Activated CD8-positive, alpha-beta T cell treated with anti-CD3 and anti-CD28 coated beads for 36 hours (primary cell): ENCODE data around the gene PCNX4. TPM values are rescaled to one million over a fixed set of nuclear protein-coding genes. Genes with fewer than 3 reads are reported as not detected.

Experiments used
- ATAC-seq: fragments of 200-7000 bp; cut with Tn5 transposase; one replicate; pipeline ENCODE4 v1.10.0; 2021; ENCODE audit warnings: mild to moderate bottlenecking, moderate library complexity
- CTCF ChIA-PET: fragments of 350-600 bp; sonication (Branson Sonifier 250); formaldehyde crosslinking; loops from one replicate; lab custom pipeline; 2021; ENCODE audit warnings: antibody characterized with exemption; lab: Charles Lee
- POLR2A ChIA-PET: fragments of 350-600 bp; sonication (Branson Sonifier 250); formaldehyde crosslinking; loops from one replicate; lab custom pipeline; 2021; ENCODE audit warnings: antibody characterized with exemption; lab: Charles Lee
- DNase-seq: peaks from one replicate; pipeline ENCODE4 v3.0.0-alpha.2; 2020
- H3K27ac Mint-ChIP-seq: one replicate; pipeline ENCODE4 v1.8.0; 2021; ENCODE audit warnings: mild to moderate bottlenecking, mixed read lengths
- H3K27me3 Mint-ChIP-seq: one replicate; pipeline ENCODE4 v1.8.0; 2021; ENCODE audit warnings: mixed read lengths
- H3K36me3 Mint-ChIP-seq: one replicate; pipeline ENCODE4 v1.8.0; 2021; ENCODE audit warnings: low read depth, mixed read lengths
- H3K4me1 Mint-ChIP-seq: one replicate; pipeline ENCODE4 v1.8.0; 2021; ENCODE audit warnings: low read depth, mixed read lengths
- H3K4me3 Mint-ChIP-seq: one replicate; pipeline ENCODE4 v1.8.0; 2021; ENCODE audit warnings: mild to moderate bottlenecking, moderate library complexity, mixed read lengths
- H3K9me3 Mint-ChIP-seq: one replicate; pipeline ENCODE4 v1.8.0; 2021; ENCODE audit warnings: mixed read lengths
- CTCF ChIP-seq: fragments of 200-600 bp; IDR thresholded peaks from one replicate; pipeline ENCODE4 v1.8.0; 2022; ENCODE audit warnings: antibody characterized with exemption, mild to moderate bottlenecking
- intact Hi-C: fragments of 100-400 bp; cut with micrococcal nuclease; formaldehyde crosslinking; loops from one replicate; pipeline ENCODE4 v1.10.0; 2022
- total RNA-seq, 2 experiments: library from RNA; stranded (reverse); gene quantifications; one replicate each; pipeline ENCODE4 v1.2.3, GENCODE V29; 2021

The PCNX4 gene
- total RNA-seq, 2 experiments from 2014 or later, result 28.2 to 30.0 TPM

DNA sequence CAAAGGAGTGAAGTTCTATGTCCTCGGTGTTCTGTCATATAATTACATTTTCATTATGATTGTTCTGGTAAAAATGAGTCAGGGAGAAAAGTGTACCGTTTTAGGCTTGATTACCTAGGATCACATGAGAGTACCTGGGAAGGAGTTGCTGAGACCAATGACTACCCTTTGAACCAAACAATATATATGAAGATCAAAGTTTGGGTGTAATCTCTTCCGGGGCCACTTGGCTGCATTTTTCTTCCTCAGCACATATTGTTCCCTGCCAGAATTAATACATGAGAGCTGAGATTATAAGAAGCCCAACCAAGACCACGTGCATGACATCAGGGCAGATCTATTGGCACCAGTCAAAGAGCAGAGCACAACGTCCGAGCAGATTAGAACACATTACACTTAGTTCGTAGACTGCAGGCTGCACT, 114.5 kb downstream of the PCNX4 start:
- H3K27ac Mint-ChIP-seq, result no peak overlapping the region
- no peaks in the 10 kb centered on the region for H3K36me3 Mint-ChIP-seq
- intact Hi-C loops, result no loop called here
- H3K4me3 Mint-ChIP-seq, result no peak overlapping the region
- POLR2A ChIA-PET, result interaction anchor here (0.8 to 1.7 kb wide), 2 partner anchors 13 to 41 kb away, joined by 4 to 5 read pairs; partner anchors contain the start of gene DHRS7
- CTCF ChIA-PET, result interaction anchor here (0.8 to 1.3 kb wide), 5 partner anchors 10 to 143 kb away, joined by 3 to 8 read pairs (median 3); no protein-coding TSS in a partner anchor
- DNase-seq (no peak), ATAC-seq (peak; percentile 45)
- peaks cover 17% of the 10 kb centered on the region for H3K4me1 Mint-ChIP-seq
- H3K27me3 Mint-ChIP-seq, result peaks cover 9% of the 10 kb centered on the region
- TF ChIP-seq CTCF, result no peak
- H3K9me3 Mint-ChIP-seq, result peaks cover 3% of the 10 kb centered on the region

DNA sequence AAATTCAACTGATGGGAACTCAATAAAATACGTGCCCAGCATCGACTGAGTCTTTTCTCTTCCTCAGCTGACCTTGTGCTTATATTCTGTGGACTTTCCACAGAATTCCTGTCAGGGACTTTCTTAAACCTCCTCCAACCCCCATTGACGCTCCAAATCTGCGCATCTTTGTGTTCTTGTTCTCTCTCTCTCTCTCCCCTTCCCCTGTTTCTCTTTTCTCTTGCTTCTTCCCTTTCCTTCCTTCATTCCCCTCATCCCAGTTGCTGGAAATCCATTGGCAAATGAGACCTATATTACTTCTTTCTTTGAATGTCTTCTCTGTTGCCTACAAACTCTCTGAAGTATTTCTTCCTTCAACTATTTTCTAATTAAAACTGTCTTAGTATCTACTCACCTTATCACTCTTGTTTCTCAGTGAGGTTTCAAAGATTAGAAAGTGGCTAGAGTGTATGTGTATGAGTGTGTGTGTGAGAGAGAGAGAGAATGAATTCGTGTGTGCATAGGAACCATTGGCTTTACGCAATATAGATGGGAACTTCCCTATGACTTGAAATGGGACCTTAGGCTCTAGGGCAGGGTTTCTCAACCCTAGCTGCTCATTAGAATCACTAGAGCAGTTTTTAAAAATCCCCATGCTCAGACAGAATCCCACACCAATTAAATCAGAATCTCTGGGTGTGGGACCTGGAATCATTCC, 115.3 kb downstream of the PCNX4 start:
- CTCF ChIA-PET, result interaction anchor here (1.2 to 1.3 kb wide), 2 partner anchors 9 to 23 kb away, joined by 3 to 8 read pairs; no protein-coding TSS in a partner anchor
- ATAC-seq, result no peak
- Mint-ChIP-seq H3K4me1 (peaks cover 17% of the 10 kb centered on the region), H3K36me3 (no peaks in the 10 kb centered on the region), H3K9me3 (no peaks in the 10 kb centered on the region), H3K27ac (no peak overlapping the region), H3K4me3 (no peak overlapping the region), H3K27me3 (peaks cover 9% of the 10 kb centered on the region)
- DNase-seq, result no peak
- intact Hi-C loops, result no loop called here
- POLR2A ChIA-PET, result no interaction called here
- TF ChIP-seq CTCF, result no peak

DNA sequence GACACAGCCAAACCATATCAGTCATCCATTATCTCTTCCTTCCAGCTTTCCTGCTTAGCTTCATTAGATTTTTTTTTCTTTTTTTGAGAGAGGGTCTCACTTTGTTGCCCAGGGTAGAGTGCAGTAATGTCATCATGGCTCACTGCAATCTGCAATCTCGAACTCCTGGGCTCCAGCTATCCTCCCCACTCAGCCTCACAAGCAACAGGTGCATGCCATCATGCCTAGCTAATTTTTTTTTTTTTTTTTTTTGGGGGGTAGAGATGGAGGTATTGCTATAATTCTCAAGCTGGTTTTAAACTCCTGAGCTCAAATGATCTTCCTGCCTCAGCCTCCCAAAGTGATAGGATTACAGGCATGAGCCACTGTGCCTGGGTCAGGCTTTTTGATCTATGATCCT, 119.0 kb downstream of the PCNX4 start:
- POLR2A ChIA-PET, result interaction anchor here (0.5 kb wide), 1 partner anchor 129 kb away, joined by 3 read pairs; no protein-coding TSS in a partner anchor
- H3K4me1 Mint-ChIP-seq, result peaks cover 7% of the 10 kb centered on the region
- H3K9me3 Mint-ChIP-seq, result no peaks in the 10 kb centered on the region
- H3K4me3 Mint-ChIP-seq, result no peak overlapping the region
- CTCF ChIA-PET, result interaction anchor here (0.9 kb wide), 1 partner anchor 28 kb away, joined by 3 read pairs; no protein-coding TSS in a partner anchor
- no peak overlapping the region for H3K27ac Mint-ChIP-seq
- intact Hi-C loops, result no loop called here
- DNase-seq, result no peak
- no peak for ATAC-seq
- H3K27me3 Mint-ChIP-seq, result peaks cover 3% of the 10 kb centered on the region
- H3K36me3 Mint-ChIP-seq, result no peaks in the 10 kb centered on the region
- TF ChIP-seq CTCF, result no peak

GRCh38 chr14:60211153-60211552, 119.4 kb downstream of the PCNX4 start:
- CTCF ChIA-PET, result interaction anchor here (0.9 kb wide), 1 partner anchor 29 kb away, joined by 3 read pairs; no protein-coding TSS in a partner anchor

More at GRCh38 chr14:60211153-60211552, 119.4 kb downstream of the PCNX4 start:
- H3K4me1 Mint-ChIP-seq, result peaks cover 3% of the 10 kb centered on the region
- no peak overlapping the region for H3K4me3 Mint-ChIP-seq
- DNase-seq (no peak), ATAC-seq (no peak)
- POLR2A ChIA-PET, result interaction anchor here (0.5 kb wide), 1 partner anchor 128 kb away, joined by 3 read pairs; no protein-coding TSS in a partner anchor
- TF ChIP-seq CTCF, result no peak
- no peaks in the 10 kb centered on the region for H3K36me3 Mint-ChIP-seq
- no peaks in the 10 kb centered on the region for H3K9me3 Mint-ChIP-seq
- H3K27me3 Mint-ChIP-seq, result peaks cover 3% of the 10 kb centered on the region
- intact Hi-C loops, result no loop called here
- H3K27ac Mint-ChIP-seq, result no peak overlapping the region
